CD14-positive monocyte (primary cell): ENCODE results near the gene MICAL2. TPM values are rescaled to one million over a fixed set of nuclear protein-coding genes. Genes with fewer than 3 reads are reported as not detected.

ENCODE experiments used
- DNase-seq, 3 donors: peaks; one replicate each; pipeline ENCODE4 v3.0.0-alpha.2; 2011 to 2022
- H2AFZ ChIP-seq: 2 replicates; pipeline ENCODE4 v1.6.0; 2012; ENCODE audit warnings: mild to moderate bottlenecking, low read depth, low read length, inconsistent platforms; ENCODE audit not compliant: insufficient read depth, poor library complexity, severe bottlenecking
- H3K27ac ChIP-seq, 2 donors: 1 replicate in 1 of 2; 2 replicates in 1 of 2; pipeline ENCODE4 v1.5.1; 2012 to 2013; ENCODE audit warnings: low read length in 2 of 2, control low read depth in 1 of 2, inconsistent platforms in 1 of 2, low read depth in 1 of 2, mild to moderate bottlenecking in 1 of 2
- H3K27me3 ChIP-seq, 2 donors: one replicate each; pipeline versions ENCODE4 v1.6.0 to v1.6.1; 2011 to 2013; ENCODE audit warnings: low read length in 2 of 2; ENCODE audit not compliant: control insufficient read depth in 2 of 2, insufficient read depth in 2 of 2
- H3K36me3 ChIP-seq, 2 donors: replicated peaks in 1 of 2; 1 replicate in 1 of 2; 2 replicates in 1 of 2; pipeline versions ENCODE4 v1.5.1 to v1.6.1; 2012 to 2013; ENCODE audit warnings: low read length in 2 of 2, control low read depth in 1 of 2, inconsistent platforms in 1 of 2, mild to moderate bottlenecking in 1 of 2; ENCODE audit not compliant: insufficient read depth in 2 of 2, control insufficient read depth in 1 of 2
- H3K4me1 ChIP-seq, 2 donors: 1 replicate in 1 of 2; 2 replicates in 1 of 2; pipeline versions ENCODE4 v1.5.1 to v1.6.1; 2012 to 2013; ENCODE audit warnings: low read length in 2 of 2, control low read depth in 1 of 2, inconsistent platforms in 1 of 2, mild to moderate bottlenecking in 1 of 2, moderate library complexity in 1 of 2; ENCODE audit not compliant: insufficient read depth in 2 of 2, control insufficient read depth in 1 of 2
- H3K4me2 ChIP-seq: replicated peaks from 2 replicates; pipeline ENCODE3; 2012; ENCODE audit warnings: low read length, moderate library complexity, mild to moderate bottlenecking; ENCODE audit not compliant: poor library complexity, severe bottlenecking; ENCODE audit errors: extremely low read depth
- H3K4me3 ChIP-seq, 3 experiments: fragments of 200-600 bp in 1 of 3; sonication (generic) in 1 of 3; replicated peaks in 1 of 3; 1 replicate in 2 of 3; 2 replicates in 1 of 3; pipeline ENCODE4 v1.5.1; 2011 to 2013; ENCODE audit warnings: low read length in 3 of 3, mild to moderate bottlenecking in 3 of 3, control low read depth in 2 of 3, low read depth in 2 of 3, inconsistent platforms in 1 of 3, moderate library complexity in 1 of 3
- H3K79me2 ChIP-seq: 2 replicates; pipeline ENCODE4 v1.6.0; 2012; ENCODE audit warnings: mild to moderate bottlenecking, control low read depth, inconsistent platforms, low read length, moderate library complexity; ENCODE audit not compliant: insufficient read depth
- H3K9ac ChIP-seq: 2 replicates; pipeline ENCODE4 v1.6.0; 2017; ENCODE audit warnings: low read length, mild to moderate bottlenecking; ENCODE audit not compliant: insufficient read depth, poor library complexity, severe bottlenecking
- H3K9me3 ChIP-seq, 2 donors: replicated peaks in 1 of 2; 1 replicate in 1 of 2; 2 replicates in 1 of 2; pipeline versions ENCODE4 v1.5.1 to v1.6.1; 2012 to 2013; ENCODE audit warnings: low read length in 2 of 2, control low read depth in 1 of 2; ENCODE audit not compliant: control insufficient read depth in 1 of 2, insufficient read depth in 1 of 2
- H4K20me1 ChIP-seq: 2 replicates; pipeline ENCODE4 v1.6.0; 2012; ENCODE audit warnings: mild to moderate bottlenecking, low read length, control low read depth, moderate library complexity; ENCODE audit not compliant: insufficient read depth
- H3K27ac Mint-ChIP-seq, 7 donors: one replicate each; pipeline ENCODE4 v1.8.0; 2020; ENCODE audit warnings: mild to moderate bottlenecking in 7 of 7, mixed read lengths in 7 of 7, moderate library complexity in 6 of 7, inconsistent platforms in 2 of 7
- H3K27me3 Mint-ChIP-seq, 3 donors: one replicate each; pipeline ENCODE4 v1.8.0; 2021 to 2022; ENCODE audit warnings: low read depth in 3 of 3, mild to moderate bottlenecking in 3 of 3, mixed read lengths in 3 of 3, moderate library complexity in 3 of 3, inconsistent platforms in 1 of 3
- H3K36me3 Mint-ChIP-seq, 2 donors: one replicate each; pipeline ENCODE4 v1.8.0; 2020; ENCODE audit warnings: mixed read lengths in 2 of 2, inconsistent platforms in 1 of 2, mild to moderate bottlenecking in 1 of 2
- H3K4me1 Mint-ChIP-seq: one replicate; pipeline ENCODE4 v1.8.0; 2020; ENCODE audit warnings: mild to moderate bottlenecking, mixed read lengths
- H3K4me3 Mint-ChIP-seq, 2 donors: one replicate each; pipeline ENCODE4 v1.8.0; 2020; ENCODE audit warnings: mild to moderate bottlenecking in 2 of 2, mixed read lengths in 2 of 2, moderate library complexity in 1 of 2
- H3K9me3 Mint-ChIP-seq, 7 donors: one replicate each; pipeline ENCODE4 v1.8.0; 2020 to 2022; ENCODE audit warnings: mixed read lengths in 7 of 7, mild to moderate bottlenecking in 6 of 7, moderate library complexity in 6 of 7, inconsistent platforms in 2 of 7
- WGBS: methylation state at CpG from one replicate; pipeline ENCODE4 v1.1.5; 2013; ENCODE audit warnings: missing lambda C conversion rate; ENCODE audit not compliant: insufficient coverage; 5-methylcytosine and 5-hydroxymethylcytosine counted together
- intact Hi-C, 2 donors: fragments of 100-400 bp; cut with micrococcal nuclease; formaldehyde crosslinking; loops; one replicate each; pipeline versions ENCODE4 v1.15.0 to v1.15.1; 2023
- polyA plus RNA-seq, 3 donors: library from polyadenylated mRNA; depleted of rRNA in 1 of 3; unstranded in 2 of 3; stranded (reverse) in 1 of 3; fragments of 300-500 nt in 2 of 3; fragments of >200 nt in 1 of 3; fragmentation: Illumina TruSeq in 2 of 3; gene quantifications; 1 replicate in 2 of 3; 2 replicates in 1 of 3; pipeline ENCODE4 v1.2.3, GENCODE V29; 2012 to 2021
- TF ChIP-seq, protein P1 (sequence below): fragments of 200-600 bp; IDR thresholded peaks from one replicate; pipeline ENCODE4 v1.8.0; 2022; ENCODE audit warnings: antibody characterized with exemption, mild to moderate bottlenecking

MICAL2 gene
- polyA plus RNA-seq, 3 donors = 39.8 to 72.5 (median 44.0) TPM

DNA sequence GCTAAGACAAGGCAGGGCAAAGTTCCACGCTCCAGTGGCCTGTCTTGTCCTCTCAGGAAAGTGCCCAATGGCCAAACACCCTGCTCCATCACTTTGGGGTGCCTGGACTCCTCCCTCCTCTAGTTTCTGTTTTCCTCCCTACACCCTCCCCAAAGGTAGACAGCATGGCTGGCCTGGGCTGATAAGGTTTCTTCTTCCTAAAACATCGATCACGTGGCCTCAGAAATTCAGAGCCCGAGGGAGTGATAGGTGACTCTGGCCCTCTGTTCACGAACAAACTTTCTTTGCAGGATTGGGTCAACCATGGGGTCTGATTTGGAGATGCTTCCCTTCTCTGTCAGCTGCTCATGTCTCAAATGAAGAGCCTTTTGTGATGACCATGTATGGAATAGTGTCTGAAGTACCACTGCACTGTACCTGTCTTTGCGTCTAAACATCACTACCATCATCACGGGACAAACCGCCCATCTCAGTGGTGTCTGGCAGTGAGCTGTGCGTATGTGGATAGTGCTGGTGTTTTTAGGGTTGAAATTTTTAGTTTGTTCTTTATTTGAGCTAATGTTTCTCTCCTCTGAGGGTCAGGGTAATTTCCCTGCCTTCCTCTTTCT is 6.1 kb downstream of the MICAL2 start:
- 39% methylated on average over 3 of the region's 9 CpGs for WGBS
- Mint-ChIP-seq H3K36me3 (peaks cover 61 to 86% of the 10 kb centered on the region in 2 donors), H3K4me1 (peaks cover 86% of the 10 kb centered on the region), H3K9me3 (no peaks in the 10 kb centered on the region), H3K27ac (peak overlapping the region in 4 of 7 donors; percentile 30 to 54 (median 42)), H3K27me3 (peaks cover 0 to 2% (median 0%) of the 10 kb centered on the region in 3 donors), H3K4me3 (no peak overlapping the region)
- Histone ChIP-seq H3K4me2 (no peak overlapping the region), H3K79me2 (peaks cover 98% of the 10 kb centered on the region), H3K9me3 (no peaks in the 10 kb centered on the region), H3K4me1 (peaks cover 57 to 73% of the 10 kb centered on the region in 2 donors), H2AFZ (no peak overlapping the region), H4K20me1 (peaks cover 84% of the 10 kb centered on the region), H3K9ac (no peak overlapping the region), H3K27me3 (no peaks in the 10 kb centered on the region), H3K4me3 (no peak overlapping the region), H3K27ac (no peak overlapping the region), H3K36me3 (peaks cover 12 to 52% of the 10 kb centered on the region in 2 donors)
- DNase-seq = no peak
- intact Hi-C loops = loop anchor here in 1 of 2 donors (5.0 kb wide), 1 partner anchor 61 kb away; no protein-coding TSS in a partner anchor
- TF ChIP-seq, protein P1, sequence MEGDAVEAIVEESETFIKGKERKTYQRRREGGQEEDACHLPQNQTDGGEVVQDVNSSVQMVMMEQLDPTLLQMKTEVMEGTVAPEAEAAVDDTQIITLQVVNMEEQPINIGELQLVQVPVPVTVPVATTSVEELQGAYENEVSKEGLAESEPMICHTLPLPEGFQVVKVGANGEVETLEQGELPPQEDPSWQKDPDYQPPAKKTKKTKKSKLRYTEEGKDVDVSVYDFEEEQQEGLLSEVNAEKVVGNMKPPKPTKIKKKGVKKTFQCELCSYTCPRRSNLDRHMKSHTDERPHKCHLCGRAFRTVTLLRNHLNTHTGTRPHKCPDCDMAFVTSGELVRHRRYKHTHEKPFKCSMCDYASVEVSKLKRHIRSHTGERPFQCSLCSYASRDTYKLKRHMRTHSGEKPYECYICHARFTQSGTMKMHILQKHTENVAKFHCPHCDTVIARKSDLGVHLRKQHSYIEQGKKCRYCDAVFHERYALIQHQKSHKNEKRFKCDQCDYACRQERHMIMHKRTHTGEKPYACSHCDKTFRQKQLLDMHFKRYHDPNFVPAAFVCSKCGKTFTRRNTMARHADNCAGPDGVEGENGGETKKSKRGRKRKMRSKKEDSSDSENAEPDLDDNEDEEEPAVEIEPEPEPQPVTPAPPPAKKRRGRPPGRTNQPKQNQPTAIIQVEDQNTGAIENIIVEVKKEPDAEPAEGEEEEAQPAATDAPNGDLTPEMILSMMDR = no peak

DNA sequence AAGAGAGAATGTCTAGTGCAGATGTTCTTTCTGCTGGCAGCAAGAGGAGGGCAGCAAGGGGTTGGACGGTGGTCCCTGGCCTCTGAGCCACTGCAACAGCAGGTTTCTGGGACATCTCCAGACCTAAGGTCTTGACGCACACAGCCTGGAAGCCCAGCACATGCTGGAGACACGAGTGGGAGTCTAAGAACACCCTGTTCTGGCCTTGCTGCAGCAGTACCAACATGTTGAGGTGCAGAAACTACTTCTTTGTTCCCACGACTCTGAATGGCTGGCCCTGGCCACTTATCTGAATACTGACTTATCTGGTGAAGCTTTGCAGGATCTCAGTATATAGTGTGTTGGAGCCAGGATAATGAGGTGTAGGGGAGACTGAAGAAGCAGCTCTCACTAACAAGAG is 6.8 kb downstream of the MICAL2 start:
- Mint-ChIP-seq H3K4me3 (no peak overlapping the region), H3K27me3 (peaks cover 0 to 2% (median 0%) of the 10 kb centered on the region in 3 donors), H3K27ac (peak overlapping the region in 2 of 7 donors; percentile 16 to 31), H3K36me3 (peaks cover 67 to 90% of the 10 kb centered on the region in 2 donors), H3K4me1 (peaks cover 86% of the 10 kb centered on the region), H3K9me3 (no peaks in the 10 kb centered on the region)
- TF ChIP-seq, protein P1 = no peak
- H3K4me1 ChIP-seq = peaks cover 57 to 73% of the 10 kb centered on the region in 2 donors
- no peak overlapping the region for H2AFZ ChIP-seq
- H3K4me3 ChIP-seq = no peak overlapping the region
- H3K9me3 ChIP-seq = no peaks in the 10 kb centered on the region
- peak overlapping the region in 1 of 2 donors; percentile 10 for H3K27ac ChIP-seq
- peaks cover 98% of the 10 kb centered on the region for H3K79me2 ChIP-seq
- peaks cover 77% of the 10 kb centered on the region for H4K20me1 ChIP-seq
- intact Hi-C loops = loop anchor here in 1 of 2 donors (5.0 kb wide), 1 partner anchor 60 kb away; no protein-coding TSS in a partner anchor
- WGBS = 88% methylated on average over 4 of the region's 4 CpGs
- no peak overlapping the region for H3K4me2 ChIP-seq
- no peak overlapping the region for H3K9ac ChIP-seq
- DNase-seq = no peak
- peaks cover 13 to 58% of the 10 kb centered on the region in 2 donors for H3K36me3 ChIP-seq
- H3K27me3 ChIP-seq = no peaks in the 10 kb centered on the region
